Measurements from ENCODE around the gene CIT.
A peak's percentile ranks its signal among the peaks of the same experiment; 100 is the strongest.

The CIT gene

GRCh38 chr12:119807380-119807779, 69.7 kb downstream of the CIT start (continued):
- no peak for TF ChIP-seq ZNF169 (tag by site-specific recombination; IDR thresholded peaks at IDR 0.05)
- TF ChIP-seq ZNF138 (tag by site-specific recombination; IDR thresholded peaks at IDR 0.05; ENCODE audit: borderline replicate concordance), result no peak
- TF ChIP-seq PRDM2 (tag by site-specific recombination; IDR thresholded peaks at IDR 0.05; ENCODE audit: borderline replicate concordance), result no peak
- TF ChIP-seq ZNF837 (tag by site-specific recombination; IDR thresholded peaks at IDR 0.05), result no peak
- no peak for TF ChIP-seq ZNF530 (tag by site-specific recombination; IDR thresholded peaks at IDR 0.05; ENCODE audit: low read depth)

GRCh38 chr12:119804011-119804641, 73.0 kb downstream of the CIT start:
- H3K9me3 ChIP-seq (ENCODE audit: control insufficient read depth, insufficient read depth, low read depth, low read length), result no peaks in the 10 kb centered on the region
- H3K27ac ChIP-seq (ENCODE audit: extremely low read depth, low read depth, low read length), result no peak overlapping the region
- POLR2A ChIA-PET, result no interaction called here
- H3K4me3 ChIP-seq (ENCODE audit: low read depth, low read length), result no peak overlapping the region
- H3K36me3 ChIP-seq (ENCODE audit: control insufficient read depth in 2 of 2, insufficient read depth in 1 of 2, low read length in 2 of 2), result peaks cover 0 to 28% of the 10 kb centered on the region in 2 experiments; a peak in 1 of 3 replicates
- no peaks in the 10 kb centered on the region for H3K4me1 ChIP-seq (ENCODE audit: control insufficient read depth, insufficient read depth, low read length)
- CTCF ChIA-PET, result interaction anchor here (0.5 to 1.9 kb wide), 10 partner anchors 11 to 105 kb away, joined by 3 to 13 read pairs (median 3); no protein-coding TSS in a partner anchor
- TF ChIP-seq IKZF3 (tag by site-specific recombination; IDR thresholded peaks at IDR 0.05) (0 out of 2 replicates have a peak, but pooled peaks have one; percentile 48), ZNF571 (tag by site-specific recombination; IDR thresholded peaks at IDR 0.05) (no peak), GLIS2 (tag by site-specific recombination; IDR thresholded peaks at IDR 0.05) (peak; percentile 81), ZNF404 (tag by site-specific recombination; IDR thresholded peaks at IDR 0.05) (no peak), ZNF776 (tag by site-specific recombination; IDR thresholded peaks at IDR 0.05; ENCODE audit: borderline replicate concordance) (no peak), CTCF (tag by site-specific recombination; IDR thresholded peaks at IDR 0.05) (peak; percentile 60; the same call in 1 of the 2 replicates), ZBTB17 (tag by site-specific recombination; IDR thresholded peaks at IDR 0.05) (peak; percentile 54; the same call in 1 of the 2 replicates), ZNF157 (tag by site-specific recombination; IDR thresholded peaks at IDR 0.05) (no peak), ZNF654 (tag by site-specific recombination; IDR thresholded peaks at IDR 0.05; ENCODE audit: low read depth) (peak; percentile 31), ZSCAN30 (tag by site-specific recombination; IDR thresholded peaks at IDR 0.05) (peak; percentile 71; the same call in 1 of the 2 replicates), PATZ1 (tag by site-specific recombination; IDR thresholded peaks at IDR 0.05) (0 out of 2 replicates have a peak, but pooled peaks have one; percentile 18), PRDM10 (tag by site-specific recombination; IDR thresholded peaks at IDR 0.05) (0 out of 2 replicates have a peak, but pooled peaks have one; percentile 12), ZIC2 (tag by site-specific recombination; IDR thresholded peaks at IDR 0.05) (peak; percentile 96), ZNF585B (tag by site-specific recombination; IDR thresholded peaks at IDR 0.05) (no peak), ZNF600 (tag by site-specific recombination; IDR thresholded peaks at IDR 0.05) (0 out of 2 replicates have a peak, but pooled peaks have one; percentile 21), PRDM1 (tag by site-specific recombination; IDR thresholded peaks at IDR 0.05) (no peak), MEIS1 (CRISPR knock-in tag; IDR thresholded peaks at IDR 0.05; ENCODE audit: borderline replicate concordance) (no peak)
